GM18861 (cell line): ENCODE data around the gene GSDMA.

Experiments used
- ATAC-seq: cut with Tn5 transposase; IDR thresholded peaks from one replicate; pipeline ENCODE4 v1.9.1; 2021; ENCODE audit not compliant: unreplicated experiment

Gene GSDMA

GRCh38 chr17:40018211-40019121 is 55.7 kb downstream of the GSDMA start:
- ATAC-seq = no peak

DNA sequence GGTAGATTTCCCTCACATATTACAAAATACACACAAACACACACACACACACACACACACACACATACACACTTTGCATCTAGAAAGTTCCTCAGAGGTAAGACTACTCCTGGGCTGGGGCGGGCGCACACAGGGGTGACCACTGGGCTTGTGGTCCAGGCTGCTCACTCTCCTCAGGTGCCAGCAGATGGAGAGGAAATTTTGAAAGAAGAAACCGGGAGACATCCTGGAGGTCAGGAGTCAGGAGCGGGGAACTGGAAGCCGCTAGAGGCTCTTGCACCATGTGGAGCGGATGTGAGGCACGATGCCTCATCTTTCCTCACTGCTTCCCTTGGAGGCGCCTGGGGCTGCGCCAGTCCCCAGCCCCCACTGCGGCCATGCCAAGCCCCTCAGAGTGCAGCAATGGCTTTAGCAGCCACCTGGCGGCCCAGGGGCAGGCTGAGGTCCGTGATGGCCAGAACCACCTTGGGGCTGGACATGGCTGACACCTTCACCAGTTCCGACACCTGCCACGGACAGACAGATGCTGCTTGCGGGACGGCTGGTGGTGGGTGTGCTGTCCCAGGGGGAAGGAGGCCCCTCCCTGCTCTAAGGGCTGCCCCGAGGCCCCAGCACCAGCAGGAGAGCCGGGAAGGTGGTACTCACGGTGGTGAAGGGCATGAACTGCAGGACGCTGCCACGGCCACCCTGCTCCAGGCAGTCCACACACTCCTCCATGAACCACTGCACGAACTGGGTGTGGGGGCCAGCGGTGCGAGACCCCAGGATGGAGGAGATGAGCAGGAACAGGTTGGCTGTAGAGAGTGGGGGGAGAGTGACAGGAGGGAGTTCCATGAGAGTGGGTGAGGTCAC is 56.6 kb downstream of the GSDMA start:
- no peak for ATAC-seq

DNA sequence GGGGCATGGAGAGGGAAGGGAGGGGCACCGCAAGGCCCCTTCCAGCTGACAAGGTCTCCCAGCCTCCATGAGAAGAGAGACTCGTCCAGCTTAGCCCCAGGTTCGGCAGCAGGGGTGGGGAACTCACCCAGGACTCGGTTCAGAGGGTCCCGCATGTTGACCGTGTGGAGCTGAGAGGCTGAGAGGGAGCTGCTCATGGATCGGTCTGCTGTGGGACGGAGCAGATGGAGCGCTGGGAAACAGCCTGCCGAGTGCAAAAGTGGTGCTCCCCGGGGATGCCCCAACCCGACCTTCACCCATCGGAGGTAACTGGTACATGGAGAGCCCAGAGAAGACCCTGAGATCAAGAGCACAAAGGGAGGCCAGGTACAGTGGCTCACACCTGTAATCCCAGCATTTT is 57.3 kb downstream of the GSDMA start:
- ATAC-seq = no peak

DNA sequence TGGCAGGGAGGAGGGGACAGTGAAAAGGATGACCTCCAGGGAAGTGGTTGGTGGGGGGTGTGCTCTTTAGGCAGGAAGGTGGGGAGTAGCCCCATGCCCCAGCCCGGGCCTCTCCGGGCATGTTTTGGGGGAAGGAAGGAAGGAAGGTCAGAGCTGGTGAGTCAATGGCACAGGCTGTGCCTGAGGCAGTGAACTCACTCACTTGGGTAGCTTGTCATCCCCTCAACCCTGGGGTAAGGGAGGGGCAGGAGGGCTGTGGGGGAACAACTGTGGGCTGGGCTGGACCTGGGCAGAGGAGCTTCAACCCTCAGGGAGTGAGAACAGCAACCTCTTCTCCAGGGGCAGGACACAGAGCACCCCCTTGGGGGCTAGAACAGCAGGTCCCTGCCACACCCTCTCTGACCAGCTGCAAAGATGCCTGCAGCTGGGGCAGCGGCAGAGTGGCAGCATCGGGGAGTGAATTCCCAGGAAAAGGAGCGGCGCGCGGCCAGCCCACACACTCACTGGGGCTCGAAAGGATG is 58.7 kb downstream of the GSDMA start:
- no peak for ATAC-seq

DNA sequence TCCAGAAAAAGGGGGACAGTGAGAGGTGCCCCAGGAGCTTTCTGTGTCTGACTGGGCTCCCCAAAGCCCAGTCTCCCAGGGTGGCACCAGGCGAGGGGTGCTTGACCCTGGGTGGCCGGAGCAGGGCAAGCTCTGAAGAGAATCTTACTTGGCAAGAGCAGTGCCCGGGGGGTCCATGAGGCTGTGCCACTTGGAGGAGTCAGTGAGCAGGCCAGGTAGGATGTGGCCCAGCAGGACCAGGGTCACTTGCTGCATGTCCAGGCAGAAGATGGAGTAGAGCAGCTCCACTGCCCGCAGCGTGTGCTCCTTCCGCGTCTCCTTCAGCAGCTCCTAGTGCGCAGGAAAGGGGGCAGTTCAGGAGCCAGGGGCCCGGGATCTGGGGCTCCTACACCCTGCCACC is 59.7 kb downstream of the GSDMA start:
- no peak for ATAC-seq

GRCh38 chr17:40022961-40023541 is 60.2 kb downstream of the GSDMA start:
- ATAC-seq = no peak

DNA sequence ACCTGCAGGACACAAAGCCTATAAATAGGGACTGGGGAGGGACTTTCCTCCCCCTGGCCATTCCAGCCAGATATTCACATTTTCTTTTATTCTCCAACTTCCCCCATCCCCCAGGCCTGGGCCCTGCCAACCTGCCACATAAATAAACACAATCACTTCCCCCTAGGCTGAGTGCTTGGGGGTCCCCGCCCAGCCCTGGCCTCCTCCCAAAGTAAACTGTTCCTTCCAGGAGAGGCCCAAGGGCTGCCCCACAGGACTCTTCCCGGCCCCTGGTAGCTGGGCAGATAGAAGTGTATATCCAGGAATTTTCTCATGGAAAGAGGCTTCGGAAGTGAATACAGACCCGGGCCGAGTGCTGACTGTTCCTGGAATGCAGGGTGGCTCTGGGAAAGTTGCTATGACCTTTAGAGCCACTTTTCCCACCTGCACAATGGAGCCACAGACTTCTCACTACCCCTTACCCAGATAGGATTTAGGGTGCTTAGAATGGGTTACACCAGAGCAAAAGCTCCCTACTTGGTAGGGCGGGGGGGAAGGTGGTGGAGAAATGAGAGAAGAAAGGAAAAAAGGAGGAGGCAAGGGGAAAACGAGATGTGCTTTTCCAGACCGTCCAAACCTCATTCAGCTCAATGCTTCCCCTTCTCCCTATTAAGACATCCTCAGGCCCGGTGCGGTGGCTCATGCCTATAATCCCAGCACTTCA is 60.9 kb downstream of the GSDMA start:
- no peak for ATAC-seq

GRCh38 chr17:40024901-40025300 is 62.1 kb downstream of the GSDMA start:
- no peak for ATAC-seq

GRCh38 chr17:40025559-40025958 is 62.8 kb downstream of the GSDMA start:
- ATAC-seq = no peak

DNA sequence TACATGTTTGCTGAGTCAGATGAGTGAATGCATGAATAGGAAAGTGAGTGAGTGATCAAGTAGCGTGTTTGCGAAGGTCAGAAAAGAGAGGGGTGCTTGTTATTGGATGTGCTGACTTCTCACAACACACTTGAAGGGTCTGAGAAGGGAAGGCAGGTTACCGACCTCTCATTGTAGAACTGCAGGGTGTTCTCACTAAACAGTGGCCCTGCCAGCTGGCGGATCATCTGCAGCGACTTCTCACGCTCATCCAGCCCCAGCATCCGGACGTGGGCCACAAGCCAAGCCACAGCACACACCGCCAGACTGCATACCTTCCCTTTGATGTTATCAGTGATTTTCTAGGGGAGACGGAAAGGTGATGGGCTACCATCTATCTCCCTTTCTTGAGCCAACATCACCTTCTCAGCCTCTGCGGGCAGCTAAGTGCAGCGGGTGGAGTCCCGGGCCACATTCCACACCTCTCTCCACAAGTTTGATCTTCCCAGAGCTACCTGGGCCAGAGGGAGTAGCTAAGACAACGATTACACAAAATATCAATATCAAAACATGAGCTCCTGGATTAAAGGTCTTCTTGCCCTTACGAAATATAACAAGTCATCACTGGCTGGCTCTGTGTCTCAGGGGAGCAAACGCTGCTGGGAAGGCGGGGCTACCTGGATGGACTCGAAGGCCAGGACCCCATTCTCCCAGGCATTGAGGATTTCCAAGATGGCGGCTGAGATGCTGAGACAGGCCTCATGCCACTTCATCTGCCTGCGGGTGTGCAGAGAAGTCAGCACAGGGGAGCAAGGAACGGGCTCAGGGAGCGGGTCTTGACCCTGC is 63.4 kb downstream of the GSDMA start:
- no peak for ATAC-seq

- no peak for ATAC-seq
These were observed 64.2 kb downstream of the GSDMA start for GRCh38 chr17:40026816-40027613.
